Muscle of arm (tissue), 12 donors: ENCODE data around the gene S100P. TPM values are rescaled to one million over a fixed set of nuclear protein-coding genes. Genes with fewer than 3 reads are reported as not detected.

Source experiments
- polyA plus RNA-seq, 12 donors: library from polyadenylated mRNA; unstranded; fragments of 120-200 nt; gene quantifications; one replicate each; pipeline ENCODE4 v1.2.1, GENCODE V29; 2013; ENCODE audit not compliant: insufficient read length in 12 of 12

The S100P gene
- polyA plus RNA-seq, 12 donors, result 0.93 to 5.5 (median 1.6) TPM; not detected in 2

Other genes with a start within 250 kb of the S100P start
- 10 to 100 TPM in 1 of 12 donors, 1 to 10 TPM in 2, under 1 TPM in 7, not detected in 2; 0.19 to 14.3 (median 0.27) TPM for gene PPP2R2C, start 221.3 kb upstream of the S100P start, polyA plus RNA-seq
- 10 to 100 TPM in 2 of 12 donors, 1 to 10 TPM in 9, not detected in 1; 5.4 to 19.5 (median 7.5) TPM for gene MAN2B2, start 118.7 kb upstream of the S100P start, polyA plus RNA-seq
- 100 to 1,000 TPM in 11 of 12 donors, not detected in 1; 207 to 331 (median 247) TPM for gene MRFAP1, start 53.2 kb upstream of the S100P start, polyA plus RNA-seq
- 10 to 100 TPM in 11 of 12 donors, not detected in 1; 50.4 to 76.4 (median 58.7) TPM for gene MRFAP1L1, start 16.0 kb downstream of the S100P start, polyA plus RNA-seq
- gene BLOC1S4, start 22.3 kb downstream of the S100P start, polyA plus RNA-seq, result 10 to 100 TPM in 2 of 12 donors, 1 to 10 TPM in 9, not detected in 1; 6.0 to 13.6 (median 7.5) TPM
- gene KIAA0232, start 88.8 kb downstream of the S100P start, polyA plus RNA-seq, result 10 to 100 TPM in 11 of 12 donors, not detected in 1; 18.7 to 25.5 (median 23.3) TPM
- gene TBC1D14, start 215.9 kb downstream of the S100P start, polyA plus RNA-seq, result 10 to 100 TPM in 11 of 12 donors, not detected in 1; 25.9 to 44.0 (median 41.0) TPM